Measurements from ENCODE around the gene KCNC2.
"Not testable (repeated sequence)": the region's sequence is repeated elsewhere in the genome, so short reads cannot be mapped to it uniquely, and the experiment has no call there.

GRCh38 chr12:75185881-75186280 lies 23.8 kb downstream of the KCNC2 start:
- not testable (repeated sequence) for TF ChIP-seq CTCF (conservative IDR thresholded peaks at IDR 0.05); EZH2 (IDR thresholded peaks at IDR 0.05; ENCODE audit: low read depth)
